ENCODE measurements around the gene EPHA10. TPM values are rescaled to one million over a fixed set of nuclear protein-coding genes. Genes with fewer than 3 reads are reported as not detected.
"Not testable (repeated sequence)": the region's sequence is repeated elsewhere in the genome, so short reads cannot be mapped to it uniquely, and the experiment has no call there.

The EPHA10 gene
- total RNA-seq, 6 donors from 2014 or later: 0.76 to 1.7 (median 0.92) TPM; not detected in 2

DNA sequence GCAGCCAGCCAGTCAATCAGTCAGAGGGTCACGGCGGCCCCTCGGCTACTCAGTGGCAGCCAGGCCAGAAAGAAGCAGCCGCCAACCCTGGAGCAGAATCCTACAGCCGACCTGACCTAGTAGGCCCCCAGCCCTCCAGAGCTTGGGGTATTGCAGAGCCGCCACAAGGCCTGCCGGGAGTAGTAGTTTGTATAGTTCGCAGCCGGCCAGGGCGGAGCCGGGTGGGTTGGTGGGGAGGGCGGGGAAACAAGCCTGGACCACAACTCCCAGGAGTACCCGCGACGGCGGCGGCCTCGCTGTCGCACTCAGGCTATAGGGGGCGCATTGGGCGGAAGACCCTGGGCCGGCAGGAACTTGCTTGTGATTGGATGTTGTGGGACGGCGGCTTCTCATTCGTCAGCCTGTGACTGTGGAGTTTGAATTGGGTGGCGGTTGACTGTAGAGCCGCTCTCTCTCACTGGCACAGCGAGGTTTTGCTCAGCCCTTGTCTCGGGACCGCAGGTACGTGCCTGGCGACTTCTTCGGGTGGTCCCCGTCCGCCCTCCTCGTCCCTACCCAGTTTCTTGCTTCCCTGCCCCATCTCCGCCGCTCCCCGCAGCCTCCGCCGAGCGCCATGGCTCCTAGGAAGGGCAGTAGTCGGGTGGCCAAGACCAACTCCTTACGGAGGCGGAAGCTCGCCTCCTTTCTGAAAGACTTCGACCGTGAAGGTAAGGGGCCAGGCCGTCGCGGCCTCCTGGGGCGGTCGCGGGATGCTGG, 72.7 kb downstream of the EPHA10 start, which contains the start of gene CDCA8:
CDCA8 (plus strand) TSS at position 439 of the 756 bp plus-strand sequence; CDS start at position 614, 175 bp downstream.
- Histone ChIP-seq H3K36me3 (peaks cover 0 to 9% (median 4%) of the 10 kb centered on the region in 4 donors), H3K9me3 (no peaks in the 10 kb centered on the region), H3K4me1 (peaks cover 27 to 40% (median 32%) of the 10 kb centered on the region in 4 donors), H3K4me3 (peak within 1 kb of the TSS; percentile 67 to 94 (median 83)), H3K27me3 (no peaks in the 10 kb centered on the region), H3K27ac (peak within 1 kb of the TSS; percentile 76 to 94 (median 85))
- peak; percentile 98 to 99 for DNase-seq
- WGBS, 2 donors: 1% methylated on average over 20 to 54 of the region's 54 CpGs
- peak; percentile 96 to 98 for ATAC-seq (ENCODE audit: low FRiP score in 2 of 2)
- TF ChIP-seq POLR2AphosphoS5 (IDR thresholded peaks at IDR 0.05) (peak; percentile 32 to 64), EP300 (IDR thresholded peaks at IDR 0.05) (no peak), POLR2A (IDR thresholded peaks at IDR 0.05) (peak in 1 of 4 donors; percentile 54)
- TF ChIP-seq, protein P1, sequence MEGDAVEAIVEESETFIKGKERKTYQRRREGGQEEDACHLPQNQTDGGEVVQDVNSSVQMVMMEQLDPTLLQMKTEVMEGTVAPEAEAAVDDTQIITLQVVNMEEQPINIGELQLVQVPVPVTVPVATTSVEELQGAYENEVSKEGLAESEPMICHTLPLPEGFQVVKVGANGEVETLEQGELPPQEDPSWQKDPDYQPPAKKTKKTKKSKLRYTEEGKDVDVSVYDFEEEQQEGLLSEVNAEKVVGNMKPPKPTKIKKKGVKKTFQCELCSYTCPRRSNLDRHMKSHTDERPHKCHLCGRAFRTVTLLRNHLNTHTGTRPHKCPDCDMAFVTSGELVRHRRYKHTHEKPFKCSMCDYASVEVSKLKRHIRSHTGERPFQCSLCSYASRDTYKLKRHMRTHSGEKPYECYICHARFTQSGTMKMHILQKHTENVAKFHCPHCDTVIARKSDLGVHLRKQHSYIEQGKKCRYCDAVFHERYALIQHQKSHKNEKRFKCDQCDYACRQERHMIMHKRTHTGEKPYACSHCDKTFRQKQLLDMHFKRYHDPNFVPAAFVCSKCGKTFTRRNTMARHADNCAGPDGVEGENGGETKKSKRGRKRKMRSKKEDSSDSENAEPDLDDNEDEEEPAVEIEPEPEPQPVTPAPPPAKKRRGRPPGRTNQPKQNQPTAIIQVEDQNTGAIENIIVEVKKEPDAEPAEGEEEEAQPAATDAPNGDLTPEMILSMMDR (IDR thresholded peaks at IDR 0.05): peak in 5 of 6 experiments; percentile 34 to 80 (median 65)

DNA sequence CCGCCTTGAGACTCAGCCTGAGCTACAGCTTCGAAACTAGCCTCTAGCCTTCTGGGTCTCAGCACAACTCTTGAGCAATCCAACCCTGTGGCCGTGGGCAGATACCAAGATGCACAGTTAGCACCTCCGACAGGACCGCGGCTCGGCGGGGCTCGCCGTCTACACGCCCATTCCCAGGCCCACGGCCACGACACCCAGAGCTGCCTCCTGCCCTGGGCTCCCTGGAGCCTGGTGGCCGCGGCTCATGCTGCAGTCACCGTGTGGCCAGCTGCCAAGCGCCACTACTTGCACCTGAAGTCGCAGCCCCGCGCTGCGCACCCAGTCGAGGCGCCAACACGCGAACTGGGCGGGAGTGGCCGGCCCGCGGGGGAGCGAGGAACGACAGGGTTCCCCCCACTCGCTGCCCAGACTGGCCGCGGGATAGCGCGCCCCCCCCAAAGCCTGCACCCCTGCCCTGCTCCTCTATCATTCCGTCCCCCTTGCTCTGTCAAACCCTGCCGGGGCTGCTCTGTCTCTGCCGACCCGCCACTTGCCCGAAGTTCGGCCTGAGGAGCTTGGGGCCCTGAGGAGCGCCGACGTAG, 73.3 kb downstream of the EPHA10 start:
- Histone ChIP-seq H3K27me3 (no peaks in the 10 kb centered on the region), H3K4me1 (peaks cover 27 to 40% (median 32%) of the 10 kb centered on the region in 4 donors), H3K4me3 (peak overlapping the region; percentile 67 to 94 (median 83)), H3K9me3 (no peaks in the 10 kb centered on the region), H3K27ac (peak overlapping the region; percentile 76 to 94 (median 85)), H3K36me3 (peaks cover 0 to 16% (median 9%) of the 10 kb centered on the region in 4 donors)
- TF ChIP-seq, protein P1 (IDR thresholded peaks at IDR 0.05): peak in 1 of 6 experiments; percentile 49
- TF ChIP-seq POLR2A (IDR thresholded peaks at IDR 0.05): no peak
- ATAC-seq (ENCODE audit: low FRiP score in 2 of 2): peak; percentile 20 to 38
- peak; percentile 60 to 92 for DNase-seq
- 18% methylated on average over 8 of the region's 45 CpGs; no CpG with 5 or more reads in 1 of the 2 donors for WGBS, 2 donors

DNA sequence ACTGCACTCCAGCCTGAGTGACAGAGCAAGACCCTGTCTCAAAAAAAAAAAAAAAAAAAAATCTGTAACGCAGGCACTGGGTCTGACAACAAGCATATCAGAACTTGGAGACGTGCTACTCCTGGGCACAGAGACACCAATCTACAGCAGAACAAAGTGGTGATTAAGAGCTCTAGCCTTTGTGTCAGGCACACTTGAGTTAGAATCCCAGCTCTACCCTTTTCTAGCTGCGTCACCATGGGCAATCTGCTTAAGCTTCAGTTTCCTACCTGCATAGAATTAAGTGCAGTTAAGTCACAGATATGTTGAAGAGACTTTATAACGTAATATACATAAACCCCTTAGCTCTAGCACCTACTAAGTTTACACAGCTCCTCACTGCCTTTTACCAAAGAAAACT, 76.0 kb downstream of the EPHA10 start:
- 86 to 95% methylated on average over 4 of the region's 4 CpGs for WGBS, 2 donors
- Histone ChIP-seq H3K27ac (no peak overlapping the region), H3K9me3 (no peaks in the 10 kb centered on the region), H3K27me3 (no peaks in the 10 kb centered on the region), H3K4me1 (peaks cover 27 to 40% (median 32%) of the 10 kb centered on the region in 4 donors), H3K36me3 (peaks cover 5 to 43% (median 28%) of the 10 kb centered on the region in 4 donors), H3K4me3 (peak overlapping the region in 1 of 4 donors; percentile 81)
- DNase-seq (no peak), ATAC-seq (ENCODE audit: low FRiP score in 2 of 2) (no peak)
- TF ChIP-seq POLR2AphosphoS5 (IDR thresholded peaks at IDR 0.05): no peak
- no peak for TF ChIP-seq POLR2A (IDR thresholded peaks at IDR 0.05)
- TF ChIP-seq, protein P1 (IDR thresholded peaks at IDR 0.05): no peak
- TF ChIP-seq EP300 (IDR thresholded peaks at IDR 0.05): no peak

DNA sequence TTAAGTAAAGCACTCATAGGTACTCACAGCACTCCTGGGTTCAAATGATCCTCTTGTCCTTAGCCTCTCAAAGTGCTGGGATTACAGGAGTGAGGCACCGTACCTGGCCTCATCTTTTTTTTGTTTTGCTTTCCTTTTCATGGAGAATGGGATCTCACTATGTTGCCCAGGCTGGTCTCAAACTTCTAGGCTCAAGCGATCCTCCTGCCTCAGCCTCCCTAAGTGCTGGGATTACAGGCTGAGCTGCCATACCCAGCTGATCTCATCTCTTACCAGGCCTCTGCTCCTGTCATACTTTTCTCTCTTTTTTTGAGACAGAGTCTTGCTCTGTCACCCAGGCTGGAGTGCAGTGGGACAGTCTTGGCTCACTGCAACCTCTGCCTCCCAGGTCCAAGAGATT, 77.2 kb downstream of the EPHA10 start:
- not testable (repeated sequence) for H3K9me3 ChIP-seq; DNase-seq; H3K27ac ChIP-seq; ATAC-seq (ENCODE audit: low FRiP score in 2 of 2); H3K4me3 ChIP-seq; H3K27me3 ChIP-seq
- Histone ChIP-seq H3K4me1 (peaks cover 23 to 35% (median 29%) of the 10 kb centered on the region in 4 donors), H3K36me3 (peaks cover 5 to 54% (median 37%) of the 10 kb centered on the region in 4 donors)
- WGBS, 2 donors: 90 to 95% methylated on average over 2 of the region's 2 CpGs

DNA sequence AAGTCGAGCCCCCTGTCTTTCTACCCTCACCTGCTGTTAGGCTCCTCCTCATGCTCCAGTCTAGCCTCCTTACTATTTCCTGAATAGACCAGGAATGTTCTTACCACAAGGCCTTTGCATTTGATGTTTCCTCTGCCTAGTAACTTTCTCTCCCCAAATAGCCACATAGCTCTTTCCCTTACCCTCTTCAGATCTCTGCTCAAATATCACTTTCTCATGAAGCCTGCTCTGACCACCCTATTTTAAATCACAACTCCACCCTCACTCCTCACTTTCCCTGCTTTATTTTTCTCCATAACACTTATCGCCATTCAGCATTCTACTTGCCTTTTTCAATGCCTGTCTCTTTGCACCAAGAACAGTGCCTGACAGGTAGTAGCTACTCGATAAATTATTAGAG, 79.2 kb downstream of the EPHA10 start:
- no peak for DNase-seq
- TF ChIP-seq POLR2A (IDR thresholded peaks at IDR 0.05): no peak
- TF ChIP-seq POLR2AphosphoS5 (IDR thresholded peaks at IDR 0.05): no peak
- TF ChIP-seq, protein P1 (IDR thresholded peaks at IDR 0.05): no peak
- TF ChIP-seq EP300 (IDR thresholded peaks at IDR 0.05): no peak
- Histone ChIP-seq H3K9me3 (no peaks in the 10 kb centered on the region), H3K4me3 (no peak overlapping the region), H3K4me1 (peaks cover 12 to 22% (median 17%) of the 10 kb centered on the region in 4 donors), H3K27ac (no peak overlapping the region), H3K36me3 (peaks cover 5 to 57% (median 40%) of the 10 kb centered on the region in 4 donors), H3K27me3 (no peaks in the 10 kb centered on the region)
- WGBS, 2 donors: 94 to 96% methylated on average over 3 of the region's 3 CpGs
- no peak for ATAC-seq (ENCODE audit: low FRiP score in 2 of 2)

DNA sequence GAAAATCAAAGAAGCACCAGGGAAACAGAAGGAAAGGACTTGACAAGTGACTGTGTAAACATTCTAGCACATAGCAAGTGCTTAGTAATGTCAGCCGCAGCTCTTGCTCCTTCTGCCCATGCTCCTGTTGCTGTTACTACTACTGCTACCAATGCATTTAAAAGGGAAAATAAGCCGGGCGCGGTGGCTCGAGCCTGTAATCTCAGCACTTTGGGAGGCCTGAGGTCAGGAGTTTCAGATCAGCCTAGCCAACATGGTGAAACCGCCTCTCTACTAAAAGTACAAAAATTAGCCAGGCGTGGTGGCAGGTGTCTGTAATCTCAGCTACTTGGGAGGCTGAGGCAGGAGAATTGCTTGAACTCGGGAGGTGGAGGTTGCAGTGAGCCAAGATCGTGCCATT, 80.7 kb downstream of the EPHA10 start:
- not testable (repeated sequence) for H3K27ac ChIP-seq; H3K27me3 ChIP-seq; ATAC-seq (ENCODE audit: low FRiP score in 2 of 2); H3K9me3 ChIP-seq; H3K4me1 ChIP-seq; DNase-seq; H3K4me3 ChIP-seq
- H3K36me3 ChIP-seq: peaks cover 5 to 60% (median 40%) of the 10 kb centered on the region in 4 donors
- WGBS, 2 donors: 90% methylated on average over 9 of the region's 9 CpGs
